SU-DHL-6 (cell line): ENCODE results near the gene KIAA1958.

Experiments
- H2AFZ ChIP-seq: fragments of 200-600 bp; sonication (generic); 2 replicates; pipeline ENCODE4 v1.6.1; 2014; ENCODE audit warnings: low read depth, mild to moderate bottlenecking, moderate library complexity, mixed read lengths, antibody characterized with exemption, low read length; ENCODE audit not compliant: severe bottlenecking
- H3F3A ChIP-seq: fragments of 200-600 bp; shearing (Covaris generic); 2 replicates; pipeline ENCODE4 v1.6.0; 2016; ENCODE audit warnings: antibody characterized with exemption, mild to moderate bottlenecking; ENCODE audit not compliant: insufficient read depth
- H3K27ac ChIP-seq: fragments of 200-600 bp; sonication (generic); 2 replicates; pipeline ENCODE4 v1.5.1; 2016; ENCODE audit warnings: low read depth, mild to moderate bottlenecking, low read length, moderate library complexity, mixed read lengths
- H3K27me3 ChIP-seq: fragments of 200-600 bp; sonication (generic), shearing (Covaris generic); 2 replicates; pipeline ENCODE4 v1.6.0; 2014; ENCODE audit warnings: mild to moderate bottlenecking, low read length
- H3K36me3 ChIP-seq: fragments of 200-600 bp; sonication (generic); 2 replicates; pipeline ENCODE4 v1.6.1; 2014; ENCODE audit warnings: mild to moderate bottlenecking, low read length, mixed read lengths
- H3K4me2 ChIP-seq: fragments of 300-600, 200-600 bp; shearing (Covaris generic), sonication (generic); 2 replicates; pipeline ENCODE4 v1.6.0; 2014; ENCODE audit warnings: low read length, low read depth, mild to moderate bottlenecking; ENCODE audit not compliant: poor library complexity, severe bottlenecking
- H3K4me3 ChIP-seq: fragments of 200-600 bp; sonication (generic); 2 replicates; pipeline ENCODE4 v1.5.1; 2014; ENCODE audit warnings: antibody characterized with exemption, low read length, mild to moderate bottlenecking, mixed read lengths; ENCODE audit not compliant: insufficient read depth, poor library complexity, severe bottlenecking
- H3K79me2 ChIP-seq: fragments of 200-600 bp; sonication (generic); 2 replicates; pipeline ENCODE4 v1.6.1; 2014; ENCODE audit warnings: mild to moderate bottlenecking, low read length, moderate library complexity; ENCODE audit not compliant: insufficient read depth
- H3K9ac ChIP-seq: fragments of 200-600 bp; sonication (generic); 2 replicates; pipeline ENCODE4 v1.7.0; 2014; ENCODE audit warnings: mild to moderate bottlenecking, low read length
- H3K9me2 ChIP-seq: fragments of 200-600 bp; sonication (generic); replicated peaks from 2 replicates; pipeline ENCODE4 v1.6.1; 2014; ENCODE audit warnings: low read length; ENCODE audit not compliant: insufficient read depth
- H3K9me3 ChIP-seq: fragments of 200-600 bp; sonication (generic); 2 replicates; pipeline ENCODE4 v1.6.1; 2014; ENCODE audit warnings: low read length, mixed read lengths; ENCODE audit not compliant: insufficient read depth
- H4K20me1 ChIP-seq: fragments of 200-600 bp; sonication (generic); 2 replicates; pipeline ENCODE4 v1.6.1; 2014; ENCODE audit warnings: low read depth, mild to moderate bottlenecking, antibody characterized with exemption, low read length, moderate library complexity, mixed read lengths
- EZH2phosphoT487 ChIP-seq: fragments of 200-600 bp; sonication (generic), shearing (Covaris generic); conservative IDR thresholded peaks from 2 replicates; pipeline ENCODE4 v1.6.1; 2018; ENCODE audit warnings: mild to moderate bottlenecking, antibody characterized with exemption, low read length, moderate library complexity, mixed read lengths
- TF ChIP-seq, protein P1 (sequence below): fragments of 200-600 bp; sonication (generic); IDR thresholded peaks from one replicate; pipeline ENCODE4 v1.5.1; 2017; ENCODE audit warnings: antibody characterized with exemption, mild to moderate bottlenecking, low read length, moderate library complexity; ENCODE audit not compliant: insufficient read depth, poor library complexity, severe bottlenecking

Gene KIAA1958

DNA sequence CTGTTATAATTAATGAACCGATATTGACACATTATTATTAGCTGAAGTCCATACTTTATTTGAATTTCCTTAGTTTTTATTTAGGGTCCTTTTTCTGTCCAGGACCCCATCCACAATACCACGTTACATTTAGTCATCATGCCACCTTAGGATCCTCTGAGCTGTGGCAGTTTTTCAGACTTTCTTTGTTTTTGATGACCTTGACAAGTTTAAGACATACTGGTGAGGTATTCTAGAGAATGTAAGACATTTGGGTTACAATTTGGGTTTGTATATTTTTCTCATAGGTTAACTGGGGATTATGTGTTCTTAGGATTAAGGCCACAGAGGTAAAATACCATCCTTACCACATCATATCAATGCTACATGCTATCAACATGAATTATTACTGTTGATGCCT is 42.7 kb downstream of the KIAA1958 start:
- Histone ChIP-seq H3K79me2 (peaks cover 35% of the 10 kb centered on the region), H3K9me2 (no peaks in the 10 kb centered on the region), H3K27me3 (no peaks in the 10 kb centered on the region), H3F3A (no peaks in the 10 kb centered on the region; the same call in 1 of the 2 replicates), H2AFZ (no peak overlapping the region), H3K4me2 (no peak overlapping the region), H3K9me3 (no peaks in the 10 kb centered on the region), H3K9ac (no peak overlapping the region), H3K36me3 (no peaks in the 10 kb centered on the region), H3K27ac (no peak overlapping the region), H4K20me1 (peaks cover 4% of the 10 kb centered on the region; the same call in 1 of the 2 replicates), H3K4me3 (no peak overlapping the region)
- no peak for TF ChIP-seq EZH2phosphoT487
- TF ChIP-seq, protein P1, sequence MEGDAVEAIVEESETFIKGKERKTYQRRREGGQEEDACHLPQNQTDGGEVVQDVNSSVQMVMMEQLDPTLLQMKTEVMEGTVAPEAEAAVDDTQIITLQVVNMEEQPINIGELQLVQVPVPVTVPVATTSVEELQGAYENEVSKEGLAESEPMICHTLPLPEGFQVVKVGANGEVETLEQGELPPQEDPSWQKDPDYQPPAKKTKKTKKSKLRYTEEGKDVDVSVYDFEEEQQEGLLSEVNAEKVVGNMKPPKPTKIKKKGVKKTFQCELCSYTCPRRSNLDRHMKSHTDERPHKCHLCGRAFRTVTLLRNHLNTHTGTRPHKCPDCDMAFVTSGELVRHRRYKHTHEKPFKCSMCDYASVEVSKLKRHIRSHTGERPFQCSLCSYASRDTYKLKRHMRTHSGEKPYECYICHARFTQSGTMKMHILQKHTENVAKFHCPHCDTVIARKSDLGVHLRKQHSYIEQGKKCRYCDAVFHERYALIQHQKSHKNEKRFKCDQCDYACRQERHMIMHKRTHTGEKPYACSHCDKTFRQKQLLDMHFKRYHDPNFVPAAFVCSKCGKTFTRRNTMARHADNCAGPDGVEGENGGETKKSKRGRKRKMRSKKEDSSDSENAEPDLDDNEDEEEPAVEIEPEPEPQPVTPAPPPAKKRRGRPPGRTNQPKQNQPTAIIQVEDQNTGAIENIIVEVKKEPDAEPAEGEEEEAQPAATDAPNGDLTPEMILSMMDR = no peak

DNA sequence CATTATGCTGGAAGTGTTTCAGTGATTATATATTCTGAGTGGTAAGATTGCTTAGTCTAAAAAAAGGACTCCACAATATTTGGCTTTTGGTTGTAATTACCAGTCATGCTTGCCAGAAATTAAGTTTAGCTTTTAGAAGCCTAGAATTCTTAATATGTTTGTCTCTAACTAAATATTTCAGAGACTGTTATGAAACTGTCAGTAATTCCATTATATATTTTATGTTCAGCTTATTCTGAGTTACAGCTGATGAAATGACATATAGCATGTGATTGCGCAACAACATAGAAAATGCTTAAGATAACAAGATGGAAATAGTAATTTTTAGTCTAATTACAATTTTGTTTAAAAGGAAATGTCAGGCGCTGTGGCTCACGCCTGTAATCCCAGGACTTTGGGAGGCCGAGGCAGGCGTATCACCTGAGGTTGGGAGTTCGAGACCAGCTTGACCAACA is 44.2 kb downstream of the KIAA1958 start:
- Histone ChIP-seq H4K20me1 (no peaks in the 10 kb centered on the region; the same call in 1 of the 2 replicates), H3K4me2 (no peak overlapping the region), H2AFZ (no peak overlapping the region), H3K9me2 (no peaks in the 10 kb centered on the region), H3F3A (no peaks in the 10 kb centered on the region), H3K36me3 (no peaks in the 10 kb centered on the region), H3K27ac (no peak overlapping the region), H3K4me3 (no peak overlapping the region), H3K9ac (no peak overlapping the region), H3K79me2 (peaks cover 45% of the 10 kb centered on the region), H3K9me3 (no peaks in the 10 kb centered on the region), H3K27me3 (no peaks in the 10 kb centered on the region)
- no peak for TF ChIP-seq EZH2phosphoT487
- TF ChIP-seq, protein P1 = no peak

DNA sequence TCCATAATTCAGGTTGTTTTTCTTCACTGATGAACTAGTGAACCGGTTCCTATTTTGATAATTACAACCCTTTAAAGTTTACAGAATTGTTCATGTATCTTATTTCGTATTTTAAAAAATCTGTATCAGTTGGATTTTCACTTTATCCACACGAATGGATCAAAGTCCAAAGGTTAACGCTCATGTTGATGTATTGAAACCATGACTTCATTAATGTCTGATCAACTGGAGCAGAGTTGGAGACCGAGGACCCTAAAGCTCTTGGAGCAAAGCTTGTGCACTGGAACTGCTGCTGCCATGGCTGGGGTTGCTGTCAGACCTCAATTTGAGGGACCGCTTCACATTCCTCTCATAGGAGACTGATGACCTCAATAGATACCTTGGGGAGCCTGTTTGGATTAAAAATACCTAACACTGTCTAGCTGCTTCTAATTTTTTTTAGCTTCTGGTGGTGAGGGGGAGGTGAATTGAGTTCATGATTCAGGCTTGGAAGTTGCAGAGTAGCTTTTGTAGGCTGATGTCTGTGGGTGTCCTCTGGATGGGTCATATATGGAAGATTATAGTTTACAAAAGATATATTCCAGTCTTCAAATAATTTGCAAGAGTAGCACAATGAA is 45.1 kb downstream of the KIAA1958 start:
- peaks cover 48% of the 10 kb centered on the region for H3K79me2 ChIP-seq
- no peaks in the 10 kb centered on the region for H3F3A ChIP-seq
- H3K9me3 ChIP-seq = no peaks in the 10 kb centered on the region

More for the DNA sequence above, 45.1 kb downstream of the KIAA1958 start:
- Histone ChIP-seq H3K4me2 (no peak overlapping the region), H3K9ac (no peak overlapping the region), H4K20me1 (no peaks in the 10 kb centered on the region; the same call in 1 of the 2 replicates), H3K4me3 (no peak overlapping the region), H3K9me2 (no peaks in the 10 kb centered on the region), H3K27me3 (no peaks in the 10 kb centered on the region), H3K36me3 (no peaks in the 10 kb centered on the region), H3K27ac (no peak overlapping the region), H2AFZ (no peak overlapping the region)
- TF ChIP-seq, protein P1 = no peak
- no peak for TF ChIP-seq EZH2phosphoT487
